ENCODE measurements around the gene RUFY3. TPM values are rescaled to one million over a fixed set of nuclear protein-coding genes. Genes with fewer than 3 reads are reported as not detected.

Gene RUFY3
- total RNA-seq, 1 experiment from 2014 or later, result 32.9 TPM

DNA sequence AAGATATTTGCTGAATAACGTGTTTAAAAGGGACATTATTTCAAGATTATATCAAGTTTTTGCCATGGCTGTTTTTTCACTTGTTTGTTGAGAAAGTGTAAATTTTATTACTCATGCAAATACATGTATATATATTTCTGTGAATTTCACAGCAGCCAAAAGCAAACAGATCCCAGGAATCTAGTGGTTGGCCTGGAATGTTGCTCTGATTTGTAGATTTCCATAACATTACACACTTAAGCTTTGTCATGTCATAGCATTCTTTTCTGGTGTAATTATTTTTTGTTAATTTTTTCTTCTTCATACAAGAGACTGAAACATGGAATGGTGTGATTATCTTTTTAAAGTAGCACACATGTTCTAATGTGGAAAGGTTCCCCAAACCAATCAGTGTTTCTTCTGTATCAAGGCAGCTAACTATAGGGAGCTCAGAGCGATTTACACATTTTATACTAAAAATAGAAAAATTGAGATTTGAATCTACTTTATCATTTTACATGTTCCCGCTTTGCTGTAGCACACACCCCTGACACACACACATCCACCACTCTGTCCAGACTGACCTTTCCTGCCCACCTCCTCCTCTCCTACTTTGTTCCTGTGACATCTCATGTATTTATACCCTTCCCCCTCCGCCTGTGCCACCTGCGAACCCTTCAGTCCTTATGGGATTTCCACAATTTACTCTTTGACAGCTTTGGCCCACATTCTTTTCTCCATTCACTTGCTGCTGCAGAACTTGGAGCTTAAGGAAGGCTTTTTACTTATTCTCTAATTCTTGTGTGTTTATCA is 20.3 kb downstream of the RUFY3 start:
- intact Hi-C loops (cut with micrococcal nuclease), result no loop called here
- Histone ChIP-seq H3K27me3 (ENCODE audit: insufficient read depth, low read length) (no peaks in the 10 kb centered on the region), H4K20me1 (ENCODE audit: insufficient read depth) (no peaks in the 10 kb centered on the region), H3K4me1 (ENCODE audit: control insufficient read depth in 1 of 2, insufficient read depth in 2 of 2, low read length in 2 of 2) (no peaks in the 10 kb centered on the region), H3K9ac (ENCODE audit: low read length) (no peak overlapping the region), H2AFZ (ENCODE audit: low read depth, low read length, poor library complexity, severe bottlenecking) (no peak overlapping the region), H3K9me3 (ENCODE audit: control insufficient read depth in 1 of 2, insufficient read depth in 1 of 2, low read depth in 1 of 2, low read length in 2 of 2) (no peaks in the 10 kb centered on the region), H3K79me2 (ENCODE audit: insufficient read depth, low read length) (peaks cover 12% of the 10 kb centered on the region), H3K27ac (ENCODE audit: low read depth, low read length) (no peak overlapping the region), H3K9me2 (ENCODE audit: insufficient read depth) (no peaks in the 10 kb centered on the region), H3K4me2 (ENCODE audit: low read length) (no peak overlapping the region), H3K36me3 (ENCODE audit: control insufficient read depth in 1 of 2, insufficient read depth in 2 of 2, low read length in 2 of 2) (no peaks in the 10 kb centered on the region), H3K4me3 (replicated peaks in 1 of 2; ENCODE audit: low read depth in 1 of 2, low read length in 2 of 2) (no peak overlapping the region)
- ChIA-PET RAD21 (ENCODE audit: low non-redundant PET in 1 of 2, low total read pairs in 2 of 2, uncharacterized antibody in 2 of 2, unreplicated experiment in 2 of 2) (no interaction called here), POLR2A (no interaction called here), CTCF (interaction anchor here (0.8 kb wide), 1 partner anchor 14 kb away, joined by 3 read pairs; no protein-coding TSS in a partner anchor)
- ATAC-seq, result no peak
- TF ChIP-seq, protein P1, sequence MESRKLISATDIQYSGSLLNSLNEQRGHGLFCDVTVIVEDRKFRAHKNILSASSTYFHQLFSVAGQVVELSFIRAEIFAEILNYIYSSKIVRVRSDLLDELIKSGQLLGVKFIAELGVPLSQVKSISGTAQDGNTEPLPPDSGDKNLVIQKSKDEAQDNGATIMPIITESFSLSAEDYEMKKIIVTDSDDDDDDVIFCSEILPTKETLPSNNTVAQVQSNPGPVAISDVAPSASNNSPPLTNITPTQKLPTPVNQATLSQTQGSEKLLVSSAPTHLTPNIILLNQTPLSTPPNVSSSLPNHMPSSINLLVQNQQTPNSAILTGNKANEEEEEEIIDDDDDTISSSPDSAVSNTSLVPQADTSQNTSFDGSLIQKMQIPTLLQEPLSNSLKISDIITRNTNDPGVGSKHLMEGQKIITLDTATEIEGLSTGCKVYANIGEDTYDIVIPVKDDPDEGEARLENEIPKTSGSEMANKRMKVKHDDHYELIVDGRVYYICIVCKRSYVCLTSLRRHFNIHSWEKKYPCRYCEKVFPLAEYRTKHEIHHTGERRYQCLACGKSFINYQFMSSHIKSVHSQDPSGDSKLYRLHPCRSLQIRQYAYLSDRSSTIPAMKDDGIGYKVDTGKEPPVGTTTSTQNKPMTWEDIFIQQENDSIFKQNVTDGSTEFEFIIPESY (IDR thresholded peaks at IDR 0.05; ENCODE audit: extremely low read depth, insufficient replicate concordance, low read length), result no peak
- no peak for TF ChIP-seq TCF7L2 (IDR thresholded peaks at IDR 0.05; ENCODE audit: borderline replicate concordance, extremely low read depth, insufficient read depth, insufficient read length)
- no peak for TF ChIP-seq SRF (IDR thresholded peaks at IDR 0.05; ENCODE audit: low read depth)
- no peak for TF ChIP-seq POLR2AphosphoS5 (IDR thresholded peaks at IDR 0.05; ENCODE audit: low read depth, low read length)
- TF ChIP-seq CEBPB (IDR thresholded peaks at IDR 0.05; ENCODE audit: low read depth), result no peak
- BruUV-seq (replicated peaks), result no TSS peak
- DNase-seq (ENCODE audit: low read depth, low spot score), result no peak

DNA sequence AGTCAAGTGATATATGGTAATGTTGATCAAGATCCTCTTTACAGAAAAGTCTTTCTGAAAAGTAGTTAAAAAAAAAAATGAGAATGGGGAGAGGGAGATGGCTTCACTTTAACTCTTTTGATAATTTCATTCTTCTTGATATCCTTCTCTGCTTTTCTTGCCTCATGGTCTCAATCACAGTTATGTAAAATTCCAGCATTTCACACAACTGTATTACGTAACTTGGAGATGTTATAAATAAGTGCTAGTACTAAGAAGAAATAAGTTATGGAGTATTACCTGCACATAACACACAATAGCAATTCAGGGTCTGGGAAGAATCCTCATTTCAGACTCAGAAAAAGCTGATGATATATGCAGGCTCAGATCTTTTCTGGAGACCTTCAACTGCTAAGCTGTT is 22.0 kb downstream of the RUFY3 start:
- Histone ChIP-seq H4K20me1 (ENCODE audit: insufficient read depth) (no peaks in the 10 kb centered on the region), H3K4me2 (ENCODE audit: low read length) (no peak overlapping the region), H3K4me1 (ENCODE audit: control insufficient read depth in 1 of 2, insufficient read depth in 2 of 2, low read length in 2 of 2) (no peaks in the 10 kb centered on the region), H3K9ac (ENCODE audit: low read length) (no peak overlapping the region), H3K27ac (ENCODE audit: low read depth, low read length) (no peak overlapping the region), H3K9me3 (ENCODE audit: control insufficient read depth in 1 of 2, insufficient read depth in 1 of 2, low read depth in 1 of 2, low read length in 2 of 2) (no peaks in the 10 kb centered on the region), H3K4me3 (replicated peaks in 1 of 2; ENCODE audit: low read depth in 1 of 2, low read length in 2 of 2) (no peak overlapping the region), H3K36me3 (ENCODE audit: control insufficient read depth in 1 of 2, insufficient read depth in 2 of 2, low read length in 2 of 2) (no peaks in the 10 kb centered on the region), H3K27me3 (ENCODE audit: insufficient read depth, low read length) (no peaks in the 10 kb centered on the region), H3K9me2 (ENCODE audit: insufficient read depth) (no peaks in the 10 kb centered on the region), H3K79me2 (ENCODE audit: insufficient read depth, low read length) (peaks cover 10% of the 10 kb centered on the region), H2AFZ (ENCODE audit: low read depth, low read length, poor library complexity, severe bottlenecking) (no peak overlapping the region)
- ChIA-PET CTCF (interaction anchor here (0.9 kb wide), 1 partner anchor 8 kb away, joined by 3 read pairs; no protein-coding TSS in a partner anchor), POLR2A (no interaction called here), RAD21 (ENCODE audit: low non-redundant PET in 1 of 2, low total read pairs in 2 of 2, uncharacterized antibody in 2 of 2, unreplicated experiment in 2 of 2) (no interaction called here)
- intact Hi-C loops (cut with micrococcal nuclease), result no loop called here
- BruUV-seq (replicated peaks), result no TSS peak
- DNase-seq (ENCODE audit: low read depth, low spot score) (no peak), ATAC-seq (no peak)
- TF ChIP-seq EZH2phosphoT487 (IDR thresholded peaks at IDR 0.05; ENCODE audit: borderline replicate concordance) (no peak), EGR1 (IDR thresholded peaks at IDR 0.05; ENCODE audit: low read depth) (no peak), ZFX (IDR thresholded peaks at IDR 0.05) (no peak), CEBPB (IDR thresholded peaks at IDR 0.05; ENCODE audit: low read depth) (no peak), SP1 (IDR thresholded peaks at IDR 0.05; ENCODE audit: low read depth) (no peak)
- TF ChIP-seq, protein P2, sequence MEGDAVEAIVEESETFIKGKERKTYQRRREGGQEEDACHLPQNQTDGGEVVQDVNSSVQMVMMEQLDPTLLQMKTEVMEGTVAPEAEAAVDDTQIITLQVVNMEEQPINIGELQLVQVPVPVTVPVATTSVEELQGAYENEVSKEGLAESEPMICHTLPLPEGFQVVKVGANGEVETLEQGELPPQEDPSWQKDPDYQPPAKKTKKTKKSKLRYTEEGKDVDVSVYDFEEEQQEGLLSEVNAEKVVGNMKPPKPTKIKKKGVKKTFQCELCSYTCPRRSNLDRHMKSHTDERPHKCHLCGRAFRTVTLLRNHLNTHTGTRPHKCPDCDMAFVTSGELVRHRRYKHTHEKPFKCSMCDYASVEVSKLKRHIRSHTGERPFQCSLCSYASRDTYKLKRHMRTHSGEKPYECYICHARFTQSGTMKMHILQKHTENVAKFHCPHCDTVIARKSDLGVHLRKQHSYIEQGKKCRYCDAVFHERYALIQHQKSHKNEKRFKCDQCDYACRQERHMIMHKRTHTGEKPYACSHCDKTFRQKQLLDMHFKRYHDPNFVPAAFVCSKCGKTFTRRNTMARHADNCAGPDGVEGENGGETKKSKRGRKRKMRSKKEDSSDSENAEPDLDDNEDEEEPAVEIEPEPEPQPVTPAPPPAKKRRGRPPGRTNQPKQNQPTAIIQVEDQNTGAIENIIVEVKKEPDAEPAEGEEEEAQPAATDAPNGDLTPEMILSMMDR (IDR thresholded peaks at IDR 0.05 in 2 of 3, conservative IDR thresholded peaks at IDR 0.05 in 1 of 3; ENCODE audit: borderline replicate concordance in 1 of 3, insufficient read depth in 1 of 3, low read depth in 2 of 3, low read length in 2 of 3), result no peak
- TF ChIP-seq, protein P1 (IDR thresholded peaks at IDR 0.05; ENCODE audit: extremely low read depth, insufficient replicate concordance, low read length), result no peak
- TF ChIP-seq, protein P3, sequence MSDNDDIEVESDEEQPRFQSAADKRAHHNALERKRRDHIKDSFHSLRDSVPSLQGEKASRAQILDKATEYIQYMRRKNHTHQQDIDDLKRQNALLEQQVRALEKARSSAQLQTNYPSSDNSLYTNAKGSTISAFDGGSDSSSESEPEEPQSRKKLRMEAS (IDR thresholded peaks at IDR 0.05), result no peak

Data from HCT116 (cell line).